ENCODE data around the gene SMAP1. TPM values are rescaled to one million over a fixed set of nuclear protein-coding genes. Genes with fewer than 3 reads are reported as not detected.

The SMAP1 gene
- total RNA-seq, 5 donors from 2014 or later (not counting 1 experiment from before 2014, with no cell fraction given): 27.1 to 32.3 (median 31.9) TPM

DNA sequence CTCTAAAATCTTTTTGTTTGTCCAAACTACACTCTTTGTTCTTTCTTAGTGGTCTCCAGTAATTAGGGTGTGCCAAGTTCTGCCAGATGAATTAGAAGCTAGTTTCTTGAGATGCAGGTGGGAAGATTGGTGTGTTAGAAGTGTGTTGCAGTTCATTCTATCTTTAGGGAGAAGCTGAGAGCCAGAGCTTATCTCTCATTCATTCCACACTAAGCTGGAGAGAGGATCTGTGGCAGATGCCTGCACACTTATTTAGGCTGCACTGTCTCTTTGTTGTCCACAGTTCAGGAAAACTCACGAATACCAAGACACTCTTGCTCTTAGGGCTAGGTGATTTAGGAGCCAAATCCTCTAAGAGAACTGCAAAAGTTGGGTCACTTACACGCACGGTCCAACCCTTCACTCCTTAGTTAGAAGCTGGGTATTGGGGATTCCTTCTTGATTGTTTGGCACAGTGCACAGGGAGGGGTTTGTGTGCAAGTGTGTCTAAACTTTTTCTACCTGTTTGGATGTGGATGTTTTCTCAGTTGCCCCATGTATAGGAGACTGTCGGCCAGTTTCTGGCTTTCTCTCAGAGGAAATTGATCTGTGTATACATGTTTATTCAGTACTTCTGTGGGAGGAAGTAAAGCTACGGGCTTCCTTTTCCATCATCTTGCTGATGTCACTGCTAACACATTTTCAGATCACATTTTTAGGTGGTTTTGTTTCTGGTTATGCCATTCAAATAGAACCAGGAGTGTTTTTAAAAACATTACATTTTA is 49.5 kb downstream of the SMAP1 start:
- no peaks in the 10 kb centered on the region for H3K27me3 Mint-ChIP-seq
- no peaks in the 10 kb centered on the region for H3K27me3 ChIP-seq (replicated peaks in 1 of 2; ENCODE audit: control insufficient read depth in 2 of 2, extremely low read depth in 1 of 2, insufficient read depth in 2 of 2, low read length in 1 of 2)
- no peak overlapping the region for H3K4me3 ChIP-seq (ENCODE audit: control insufficient read depth in 1 of 2, extremely low read depth in 1 of 2, low read length in 1 of 2)
- DNase-seq: peak in 18 of 35 experiments; percentile 0 to 44 (median 6)
- H3K4me1 ChIP-seq (ENCODE audit: control insufficient read depth in 1 of 2, extremely low read depth in 1 of 2, insufficient read depth in 2 of 2, low read length in 2 of 2): peaks cover 5 to 11% of the 10 kb centered on the region in 2 experiments
- peaks cover 57 to 68% (median 68%) of the 10 kb centered on the region in 3 donors for H3K4me1 Mint-ChIP-seq
- ChIA-PET CTCF (interaction anchor here (0.7 to 1.9 kb wide), 8 partner anchors 10 to 235 kb away, joined by 3 to 9 read pairs (median 3); partner anchors contain the start of gene SMAP1 (in 1 of the 2)), POLR2A (interaction anchor here in 1 of 2 donors (0.6 kb wide), 1 partner anchor 141 kb away, joined by 3 read pairs; no protein-coding TSS in a partner anchor)
- peak overlapping the region in 2 of 3 donors; percentile 18 to 28 for H3K4me3 Mint-ChIP-seq
- H3K36me3 ChIP-seq (ENCODE audit: control insufficient read depth in 2 of 2, extremely low read depth in 1 of 2, insufficient read depth in 1 of 2, low read length in 1 of 2): no peaks in the 10 kb centered on the region
- ATAC-seq (replicated peaks in 1 of 4): peak; percentile 34 to 96 (median 67)
- H3K27ac ChIP-seq (ENCODE audit: low read length): no peak overlapping the region
- peaks cover 7 to 12% (median 11%) of the 10 kb centered on the region in 3 donors for H3K9me3 Mint-ChIP-seq
- 58% methylated on average over 2 of the region's 5 CpGs for WGBS (ENCODE audit: insufficient coverage)
- H3K36me3 Mint-ChIP-seq: peaks cover 46% of the 10 kb centered on the region
- peak overlapping the region; percentile 23 to 78 for H3K27ac Mint-ChIP-seq
- H3K9me3 ChIP-seq: peaks cover 5% of the 10 kb centered on the region

DNA sequence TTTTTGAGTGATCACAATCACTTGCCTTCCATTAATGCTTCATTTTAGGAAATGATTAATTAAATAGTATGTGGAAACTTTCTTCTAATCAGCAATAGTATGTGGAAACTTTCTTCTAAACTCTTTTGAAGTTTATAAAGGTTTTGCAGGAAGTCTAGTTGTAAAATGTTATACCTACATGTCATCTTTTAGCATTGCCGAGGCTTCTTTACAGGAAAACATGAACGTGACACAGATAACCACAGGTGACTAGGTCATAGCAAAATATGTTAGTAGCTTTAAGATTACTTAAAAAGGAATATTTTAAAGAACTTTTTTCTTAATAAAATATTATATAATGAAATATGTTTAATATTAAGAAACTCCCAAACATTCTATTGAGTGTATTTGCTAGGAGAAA is 56.8 kb downstream of the SMAP1 start:
- Mint-ChIP-seq H3K27ac (peak overlapping the region in 1 of 2 donors; percentile 55), H3K27me3 (no peaks in the 10 kb centered on the region), H3K4me1 (peaks cover 50 to 66% (median 62%) of the 10 kb centered on the region in 3 donors), H3K9me3 (no peaks in the 10 kb centered on the region), H3K36me3 (peaks cover 29% of the 10 kb centered on the region), H3K4me3 (peak overlapping the region; percentile 6 to 34 (median 17))
- H3K36me3 ChIP-seq (ENCODE audit: control insufficient read depth in 2 of 2, extremely low read depth in 1 of 2, insufficient read depth in 1 of 2, low read length in 1 of 2): peaks cover 0 to 5% of the 10 kb centered on the region in 2 donors
- H3K27ac ChIP-seq (ENCODE audit: low read length): no peak overlapping the region
- DNase-seq (no peak), ATAC-seq (replicated peaks in 1 of 4) (no peak)
- H3K4me3 ChIP-seq (ENCODE audit: control insufficient read depth in 1 of 2, extremely low read depth in 1 of 2, low read length in 1 of 2): no peak overlapping the region
- WGBS (ENCODE audit: insufficient coverage): no CpG with 5 or more reads among the region's 2 CpGs
- H3K9me3 ChIP-seq: no peaks in the 10 kb centered on the region
- ChIA-PET POLR2A (no interaction called here), CTCF (no interaction called here)
- peaks cover 0 to 4% of the 10 kb centered on the region in 2 experiments for H3K4me1 ChIP-seq (ENCODE audit: control insufficient read depth in 1 of 2, extremely low read depth in 1 of 2, insufficient read depth in 2 of 2, low read length in 2 of 2)
- no peaks in the 10 kb centered on the region for H3K27me3 ChIP-seq (replicated peaks in 1 of 2; ENCODE audit: control insufficient read depth in 2 of 2, extremely low read depth in 1 of 2, insufficient read depth in 2 of 2, low read length in 1 of 2)

DNA sequence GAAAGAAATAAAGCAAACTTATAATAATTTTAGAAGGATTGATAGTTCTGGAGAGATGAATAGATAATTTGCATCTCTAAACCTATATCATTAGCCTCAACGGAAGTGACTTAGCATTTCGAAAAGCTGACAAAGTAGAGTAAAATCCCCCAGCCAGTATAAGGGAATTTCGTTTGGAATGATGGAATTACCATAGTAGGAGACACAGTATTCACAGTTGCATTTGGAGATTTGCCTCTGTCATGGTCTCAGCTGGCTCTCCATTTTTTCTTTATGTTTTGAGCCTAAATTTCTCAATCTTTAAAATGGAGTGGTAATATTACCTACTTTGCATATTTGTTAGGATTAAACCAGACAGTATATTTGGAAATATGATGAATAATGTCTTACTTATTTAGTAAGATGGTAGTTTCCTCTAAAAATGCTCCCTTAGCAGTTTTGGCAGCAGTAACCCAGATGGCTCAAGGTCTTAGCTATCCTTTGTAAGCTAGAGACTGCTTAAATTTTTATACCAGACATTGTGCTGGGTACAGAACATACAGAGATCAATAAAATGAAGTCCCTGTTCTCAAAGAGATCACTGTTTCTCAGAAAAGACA is 58.2 kb downstream of the SMAP1 start:
- no peak for DNase-seq
- Histone ChIP-seq H3K4me3 (ENCODE audit: control insufficient read depth in 1 of 2, extremely low read depth in 1 of 2, low read length in 1 of 2) (no peak overlapping the region), H3K9me3 (no peaks in the 10 kb centered on the region), H3K4me1 (ENCODE audit: control insufficient read depth in 1 of 2, extremely low read depth in 1 of 2, insufficient read depth in 2 of 2, low read length in 2 of 2) (peaks cover 0 to 2% of the 10 kb centered on the region in 2 experiments), H3K36me3 (ENCODE audit: control insufficient read depth in 2 of 2, extremely low read depth in 1 of 2, insufficient read depth in 1 of 2, low read length in 1 of 2) (peaks cover 0 to 5% of the 10 kb centered on the region in 2 donors), H3K27me3 (replicated peaks in 1 of 2; ENCODE audit: control insufficient read depth in 2 of 2, extremely low read depth in 1 of 2, insufficient read depth in 2 of 2, low read length in 1 of 2) (no peaks in the 10 kb centered on the region), H3K27ac (ENCODE audit: low read length) (no peak overlapping the region)
- H3K4me1 Mint-ChIP-seq: peaks cover 47 to 68% (median 65%) of the 10 kb centered on the region in 3 donors
- no peaks in the 10 kb centered on the region for H3K27me3 Mint-ChIP-seq
- peaks cover 32% of the 10 kb centered on the region for H3K36me3 Mint-ChIP-seq
- ChIA-PET CTCF (interaction anchor here in 1 of 2 donors (0.6 kb wide), 1 partner anchor 349 kb away, joined by 3 read pairs; no protein-coding TSS in a partner anchor), POLR2A (no interaction called here)
- H3K27ac Mint-ChIP-seq: no peak overlapping the region
- WGBS (ENCODE audit: insufficient coverage): no CpG with 5 or more reads among the region's 3 CpGs
- no peak for ATAC-seq (replicated peaks in 1 of 4)
- no peak overlapping the region for H3K4me3 Mint-ChIP-seq
- no peaks in the 10 kb centered on the region for H3K9me3 Mint-ChIP-seq

DNA sequence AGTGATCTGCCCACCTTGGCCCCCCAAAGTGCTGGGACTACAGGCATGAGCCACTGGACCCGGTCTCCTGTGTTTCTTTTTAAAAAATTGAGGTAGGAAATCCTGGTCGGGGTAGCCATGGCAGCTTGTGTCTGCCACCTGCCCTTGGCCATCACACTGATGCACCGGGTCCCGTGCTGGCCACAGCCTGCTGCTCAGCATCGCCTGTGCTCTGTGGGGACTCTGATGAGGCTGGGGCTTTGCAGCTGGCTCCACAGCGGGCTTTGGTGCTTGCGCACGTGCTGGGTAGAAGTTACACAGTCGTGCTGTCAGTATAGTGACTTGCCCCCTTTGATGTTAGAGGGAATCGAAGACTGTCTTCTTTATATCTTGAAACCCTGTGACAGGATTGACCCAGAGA is 66.7 kb downstream of the SMAP1 start:
- H3K4me3 ChIP-seq (ENCODE audit: control insufficient read depth in 1 of 2, extremely low read depth in 1 of 2, low read length in 1 of 2): no peak overlapping the region
- H3K36me3 Mint-ChIP-seq: peaks cover 64% of the 10 kb centered on the region
- H3K4me3 Mint-ChIP-seq: no peak overlapping the region
- peaks cover 0 to 17% of the 10 kb centered on the region in 2 donors for H3K36me3 ChIP-seq (ENCODE audit: control insufficient read depth in 2 of 2, extremely low read depth in 1 of 2, insufficient read depth in 1 of 2, low read length in 1 of 2)
- peaks cover 0 to 4% (median 0%) of the 10 kb centered on the region in 3 donors for H3K9me3 Mint-ChIP-seq
- no peaks in the 10 kb centered on the region for H3K27me3 ChIP-seq (replicated peaks in 1 of 2; ENCODE audit: control insufficient read depth in 2 of 2, extremely low read depth in 1 of 2, insufficient read depth in 2 of 2, low read length in 1 of 2)
- H3K4me1 Mint-ChIP-seq: peaks cover 26 to 37% (median 33%) of the 10 kb centered on the region in 3 donors
- no peak overlapping the region for H3K27ac Mint-ChIP-seq
- ChIA-PET CTCF (no interaction called here), POLR2A (no interaction called here)
- WGBS (ENCODE audit: insufficient coverage): 97% methylated on average over 10 of the region's 10 CpGs
- H3K9me3 ChIP-seq: no peaks in the 10 kb centered on the region
- no peak overlapping the region for H3K27ac ChIP-seq (ENCODE audit: low read length)
- ATAC-seq (replicated peaks in 1 of 4) (no peak), DNase-seq (no peak)
- no peaks in the 10 kb centered on the region for H3K27me3 Mint-ChIP-seq
- H3K4me1 ChIP-seq (ENCODE audit: control insufficient read depth in 1 of 2, extremely low read depth in 1 of 2, insufficient read depth in 2 of 2, low read length in 2 of 2): peaks cover 0 to 8% of the 10 kb centered on the region in 2 experiments

DNA sequence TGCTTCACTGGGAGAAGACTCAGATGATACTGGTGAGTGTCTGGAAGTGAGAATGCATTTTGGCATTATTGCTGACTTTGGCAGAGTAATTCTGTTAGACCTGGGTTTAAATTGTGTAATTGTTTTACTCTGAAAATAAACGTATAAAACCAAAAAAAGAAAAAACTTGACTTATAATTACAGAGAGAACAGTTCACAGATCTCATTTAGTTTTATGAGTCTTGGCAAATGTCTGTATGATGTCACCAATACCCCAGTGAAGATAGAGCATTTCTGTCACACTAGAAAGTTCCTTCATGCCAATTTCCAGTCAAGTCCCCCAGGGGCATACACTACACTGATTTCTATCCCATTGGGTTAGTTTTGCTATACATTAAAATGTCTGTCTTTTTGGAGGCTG is 67.3 kb downstream of the SMAP1 start:
- Mint-ChIP-seq H3K27ac (no peak overlapping the region), H3K36me3 (peaks cover 66% of the 10 kb centered on the region), H3K9me3 (peaks cover 0 to 4% (median 0%) of the 10 kb centered on the region in 3 donors), H3K4me3 (no peak overlapping the region), H3K4me1 (peaks cover 20 to 33% (median 27%) of the 10 kb centered on the region in 3 donors), H3K27me3 (no peaks in the 10 kb centered on the region)
- ChIA-PET POLR2A (no interaction called here), CTCF (no interaction called here)
- no peaks in the 10 kb centered on the region for H3K27me3 ChIP-seq (replicated peaks in 1 of 2; ENCODE audit: control insufficient read depth in 2 of 2, extremely low read depth in 1 of 2, insufficient read depth in 2 of 2, low read length in 1 of 2)
- peaks cover 0 to 8% of the 10 kb centered on the region in 2 experiments for H3K4me1 ChIP-seq (ENCODE audit: control insufficient read depth in 1 of 2, extremely low read depth in 1 of 2, insufficient read depth in 2 of 2, low read length in 2 of 2)
- no peaks in the 10 kb centered on the region for H3K9me3 ChIP-seq
- no peak overlapping the region for H3K4me3 ChIP-seq (ENCODE audit: control insufficient read depth in 1 of 2, extremely low read depth in 1 of 2, low read length in 1 of 2)
- no peak for DNase-seq
- ATAC-seq (replicated peaks in 1 of 4): no peak
- no peak overlapping the region for H3K27ac ChIP-seq (ENCODE audit: low read length)
- no CpG with 5 or more reads among the region's 1 CpG for WGBS (ENCODE audit: insufficient coverage)
- H3K36me3 ChIP-seq (ENCODE audit: control insufficient read depth in 2 of 2, extremely low read depth in 1 of 2, insufficient read depth in 1 of 2, low read length in 1 of 2): peaks cover 0 to 17% of the 10 kb centered on the region in 2 donors

DNA sequence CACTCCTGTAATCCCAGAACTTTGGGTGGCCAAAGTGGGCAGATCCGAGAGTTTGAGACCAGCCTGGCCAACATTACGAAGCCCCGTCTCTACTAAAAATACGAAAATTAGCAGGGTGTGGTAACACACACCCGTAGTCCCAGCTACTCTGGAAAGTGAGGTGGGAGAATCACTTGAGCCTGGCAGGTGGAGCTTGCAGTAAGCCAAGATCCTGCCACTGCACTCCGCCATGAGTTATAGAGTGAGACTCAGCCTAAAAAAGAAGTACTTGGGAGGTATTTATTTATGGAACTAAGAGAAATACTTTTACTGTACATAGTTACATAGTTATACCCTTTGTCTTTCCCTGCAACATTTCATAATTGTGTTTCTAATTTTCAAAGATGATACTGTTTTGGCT is 67.8 kb downstream of the SMAP1 start:
- Mint-ChIP-seq H3K9me3 (peaks cover 0 to 4% (median under 1%) of the 10 kb centered on the region in 3 donors), H3K4me3 (no peak overlapping the region), H3K4me1 (peaks cover 14 to 28% (median 22%) of the 10 kb centered on the region in 3 donors), H3K36me3 (peaks cover 67% of the 10 kb centered on the region), H3K27me3 (no peaks in the 10 kb centered on the region), H3K27ac (no peak overlapping the region)
- H3K27me3 ChIP-seq (replicated peaks in 1 of 2; ENCODE audit: control insufficient read depth in 2 of 2, extremely low read depth in 1 of 2, insufficient read depth in 2 of 2, low read length in 1 of 2): no peaks in the 10 kb centered on the region
- H3K4me3 ChIP-seq (ENCODE audit: control insufficient read depth in 1 of 2, extremely low read depth in 1 of 2, low read length in 1 of 2): no peak overlapping the region
- DNase-seq (no peak), ATAC-seq (replicated peaks in 1 of 4) (no peak)
- ChIA-PET POLR2A (no interaction called here), CTCF (interaction anchor here in 1 of 2 donors (0.6 kb wide), 1 partner anchor 102 kb away, joined by 3 read pairs; no protein-coding TSS in a partner anchor)
- H3K27ac ChIP-seq (ENCODE audit: low read length): no peak overlapping the region
- WGBS (ENCODE audit: insufficient coverage): 100% methylated on average over 5 of the region's 6 CpGs
- H3K9me3 ChIP-seq: no peaks in the 10 kb centered on the region
- H3K4me1 ChIP-seq (ENCODE audit: control insufficient read depth in 1 of 2, extremely low read depth in 1 of 2, insufficient read depth in 2 of 2, low read length in 2 of 2): peaks cover 0 to 8% of the 10 kb centered on the region in 2 experiments
- H3K36me3 ChIP-seq (ENCODE audit: control insufficient read depth in 2 of 2, extremely low read depth in 1 of 2, insufficient read depth in 1 of 2, low read length in 1 of 2): peaks cover 0 to 17% of the 10 kb centered on the region in 2 donors

Data from T-cell (primary cell).